Measurements from ENCODE around the gene DQX1. TPM values are rescaled to one million over a fixed set of nuclear protein-coding genes. Genes with fewer than 3 reads are reported as not detected.

DQX1 gene
- under 1 TPM; 0.24 to 0.26 TPM for total RNA-seq
- under 1 TPM; 0.13 to 0.54 (median 0.27) TPM for polyA plus RNA-seq (ENCODE audit: insufficient read length in 6 of 6)
- long read RNA-seq, donor 1 = 0 reads
- long read RNA-seq, donor 2 = 0 reads
- long read RNA-seq, donor 3 = 0 reads
- long read RNA-seq, donor 4 = 0 reads
- long read RNA-seq, donor 5 = 0 reads
- long read RNA-seq, donor 6 = 0 reads
- long read RNA-seq, donor 7 = 0 reads
- long read RNA-seq, donor 8 = 0 reads
- long read RNA-seq, donor 9 = 0 reads
- long read RNA-seq, donor 10 = 0 reads
- long read RNA-seq, donor 11 = 0 reads
- long read RNA-seq, donor 12 = 0 reads

DNA sequence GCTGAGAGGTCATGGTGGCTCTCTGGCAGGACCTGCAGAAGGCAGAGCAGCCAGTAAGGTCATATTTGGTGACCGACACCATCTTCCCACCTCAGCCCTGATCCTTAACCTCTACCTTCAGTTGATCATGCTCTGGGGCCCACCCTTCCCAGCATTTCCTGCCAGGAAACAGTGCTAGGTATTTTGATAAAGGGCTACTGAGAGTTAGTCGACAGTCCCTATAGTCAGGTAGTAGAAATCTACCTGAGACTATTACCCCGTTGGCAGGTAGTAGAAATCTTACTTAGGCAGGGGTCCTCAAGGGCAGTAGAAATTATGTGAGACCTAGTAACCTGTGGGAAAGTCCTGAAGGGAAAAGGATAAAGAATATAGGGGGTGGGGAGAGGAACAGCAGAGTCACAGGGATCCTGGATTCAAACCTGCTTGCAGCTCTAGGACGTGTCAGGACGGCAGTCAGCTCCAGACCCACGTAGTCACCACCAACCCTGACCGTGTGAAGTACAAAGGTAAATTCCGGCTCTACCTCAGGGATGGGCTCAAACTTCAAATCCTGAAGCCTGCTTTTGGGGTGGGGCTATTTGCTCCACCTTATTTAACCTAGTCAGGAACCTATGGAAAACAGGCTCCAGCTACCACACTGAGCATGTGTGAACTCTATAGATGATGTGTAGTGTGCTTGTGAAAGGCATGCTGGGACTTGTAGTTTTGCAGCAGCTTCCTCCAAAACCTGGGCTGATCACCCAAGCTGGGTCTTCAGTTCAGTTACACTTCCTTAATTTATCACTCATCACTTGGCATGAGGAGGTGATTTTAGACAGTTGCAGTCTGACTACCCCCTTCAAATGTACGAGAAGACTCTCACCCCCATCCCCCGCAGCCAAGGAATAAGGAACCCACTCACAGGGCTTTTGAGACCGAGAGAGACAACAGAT is at the start of gene DQX1:
DQX1 (minus strand) TSS at position 515 of the 932 bp plus-strand sequence; CDS start at position 13, 502 bp downstream.
- ATAC-seq = no peak
- Histone ChIP-seq H3K27me3 (peaks cover 0 to 5% of the 10 kb centered on the region in 2 donors), H3K27ac (no peak within 1 kb of the TSS), H3K4me3 (no peak within 1 kb of the TSS), H3K4me1 (peaks cover 11 to 22% of the 10 kb centered on the region in 2 donors), H3K9me3 (no peaks in the 10 kb centered on the region), H3K36me3 (peaks cover 0 to 25% of the 10 kb centered on the region in 2 donors)
- TF ChIP-seq, protein P1, sequence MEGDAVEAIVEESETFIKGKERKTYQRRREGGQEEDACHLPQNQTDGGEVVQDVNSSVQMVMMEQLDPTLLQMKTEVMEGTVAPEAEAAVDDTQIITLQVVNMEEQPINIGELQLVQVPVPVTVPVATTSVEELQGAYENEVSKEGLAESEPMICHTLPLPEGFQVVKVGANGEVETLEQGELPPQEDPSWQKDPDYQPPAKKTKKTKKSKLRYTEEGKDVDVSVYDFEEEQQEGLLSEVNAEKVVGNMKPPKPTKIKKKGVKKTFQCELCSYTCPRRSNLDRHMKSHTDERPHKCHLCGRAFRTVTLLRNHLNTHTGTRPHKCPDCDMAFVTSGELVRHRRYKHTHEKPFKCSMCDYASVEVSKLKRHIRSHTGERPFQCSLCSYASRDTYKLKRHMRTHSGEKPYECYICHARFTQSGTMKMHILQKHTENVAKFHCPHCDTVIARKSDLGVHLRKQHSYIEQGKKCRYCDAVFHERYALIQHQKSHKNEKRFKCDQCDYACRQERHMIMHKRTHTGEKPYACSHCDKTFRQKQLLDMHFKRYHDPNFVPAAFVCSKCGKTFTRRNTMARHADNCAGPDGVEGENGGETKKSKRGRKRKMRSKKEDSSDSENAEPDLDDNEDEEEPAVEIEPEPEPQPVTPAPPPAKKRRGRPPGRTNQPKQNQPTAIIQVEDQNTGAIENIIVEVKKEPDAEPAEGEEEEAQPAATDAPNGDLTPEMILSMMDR (IDR thresholded peaks at IDR 0.05) = no peak
- intact Hi-C loops (cut with DNase I) = no loop called here
- DNase-seq = peak in 1 of 4 donors; percentile 16

GRCh38 chr2:74575320-74575719 is 49.3 kb upstream of the DQX1 start:
- Histone ChIP-seq H3K9me3 (no peaks in the 10 kb centered on the region), H3K27ac (peak overlapping the region in 1 of 2 donors; percentile 89), H3K36me3 (no peaks in the 10 kb centered on the region), H3K27me3 (no peaks in the 10 kb centered on the region), H3K4me1 (peaks cover 6 to 50% of the 10 kb centered on the region in 2 donors), H3K4me3 (no peak overlapping the region)
- no peak for ATAC-seq
- intact Hi-C loops (cut with DNase I) = no loop called here
- no peak for DNase-seq
- TF ChIP-seq, protein P1 (IDR thresholded peaks at IDR 0.05) = no peak

GRCh38 chr2:74573747-74574562 is 47.9 kb upstream of the DQX1 start:
- TF ChIP-seq, protein P1 (IDR thresholded peaks at IDR 0.05) = no peak
- Histone ChIP-seq H3K36me3 (no peaks in the 10 kb centered on the region), H3K4me3 (no peak overlapping the region), H3K9me3 (no peaks in the 10 kb centered on the region), H3K27me3 (no peaks in the 10 kb centered on the region), H3K27ac (peak overlapping the region; percentile 33 to 80), H3K4me1 (peaks cover 6 to 50% of the 10 kb centered on the region in 2 donors)
- intact Hi-C loops (cut with DNase I) = no loop called here
- DNase-seq (no peak), ATAC-seq (peak; percentile 41)

DNA sequence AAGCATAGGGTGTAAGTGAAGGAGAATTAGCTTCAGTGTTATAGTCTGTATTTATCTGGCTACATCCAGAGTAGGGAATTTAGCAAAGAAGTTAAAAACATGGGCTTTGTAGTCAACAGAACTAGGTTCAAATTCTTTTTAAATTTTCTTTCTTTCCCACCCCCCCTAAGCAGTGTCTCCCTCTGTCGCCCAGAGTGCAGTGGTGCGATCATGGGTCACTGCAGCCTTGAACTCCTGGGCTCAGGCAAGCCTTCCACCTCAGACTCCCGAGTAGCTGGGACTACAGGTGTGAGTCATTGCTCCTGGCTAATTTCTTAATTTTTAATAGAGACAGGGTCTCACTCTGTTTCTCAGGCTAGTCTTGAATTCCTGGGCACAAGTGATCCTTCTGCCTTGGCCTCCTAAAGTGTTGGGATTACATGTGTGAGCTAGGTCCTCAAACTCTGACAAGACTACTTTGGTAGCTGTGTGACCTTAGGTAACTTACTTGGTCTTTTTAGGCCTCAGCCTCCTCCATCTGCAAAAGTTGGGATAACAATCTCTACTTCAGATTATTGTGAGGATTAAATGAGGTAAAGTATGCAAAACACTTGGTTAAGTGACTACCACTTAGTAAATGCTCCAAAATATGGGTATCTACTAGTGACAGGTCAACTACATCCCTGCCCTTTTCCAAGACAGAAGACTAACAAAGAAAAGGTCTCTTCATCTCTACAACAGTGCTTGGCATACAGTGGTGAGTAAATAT is 46.3 kb upstream of the DQX1 start:
- DNase-seq (no peak), ATAC-seq (no peak)
- intact Hi-C loops (cut with DNase I) = no loop called here
- Histone ChIP-seq H3K27me3 (no peaks in the 10 kb centered on the region), H3K36me3 (no peaks in the 10 kb centered on the region), H3K9me3 (no peaks in the 10 kb centered on the region), H3K4me1 (peaks cover 4 to 43% of the 10 kb centered on the region in 2 donors), H3K4me3 (no peak overlapping the region), H3K27ac (no peak overlapping the region)
- TF ChIP-seq, protein P1 (IDR thresholded peaks at IDR 0.05) = no peak
